SK-N-SH treated with all-trans-retinoic acid at 6 μM for 48 hours (cell line): ENCODE data around the gene INCA1.

Experiments used
- ATAC-seq: fragments of 200-7000 bp; cut with Tn5 transposase; 3 replicates; pipeline ENCODE4 v1.9.1; 2020; ENCODE audit warnings: mild to moderate bottlenecking, moderate library complexity
- ARNTL ChIP-seq: fragments of 450-650 bp; formaldehyde crosslinking; IDR thresholded peaks from 2 replicates; pipeline ENCODE4 v1.5.0; 2020; ENCODE audit warnings: low read depth, mild to moderate bottlenecking, moderate library complexity, borderline replicate concordance
- BACH2 ChIP-seq: fragments of 250-450 bp; sonication (Bioruptor Pico); IDR thresholded peaks from 2 replicates; pipeline ENCODE4 v1.9.0; 2021; ENCODE audit warnings: mild to moderate bottlenecking, borderline replicate concordance
- CSDC2 ChIP-seq: fragments of 250-450 bp; sonication (Bioruptor Pico); IDR thresholded peaks from 2 replicates; pipeline ENCODE4 v1.5.0; 2020; ENCODE audit warnings: mild to moderate bottlenecking, moderate library complexity
- CSRNP3 ChIP-seq: fragments of 250-450 bp; sonication (Bioruptor Pico); IDR thresholded peaks from 2 replicates; pipeline ENCODE4 v1.5.1; 2021; ENCODE audit warnings: mild to moderate bottlenecking, moderate library complexity
- ESRRG ChIP-seq: fragments of 250-450 bp; sonication (Bioruptor Pico); IDR thresholded peaks from 2 replicates; pipeline ENCODE4 v1.6.1; 2021; ENCODE audit warnings: mild to moderate bottlenecking
- GLIS3 ChIP-seq: fragments of 250-450 bp; sonication (Bioruptor Pico); IDR thresholded peaks from 2 replicates; pipeline ENCODE4 v1.5.0; 2020; ENCODE audit warnings: mild to moderate bottlenecking, moderate library complexity
- ISL1 ChIP-seq: fragments of 250-450 bp; sonication (Bioruptor Pico); IDR thresholded peaks from 2 replicates; pipeline ENCODE4 v2.1.2; 2022; ENCODE audit warnings: mild to moderate bottlenecking, moderate library complexity
- PATZ1 ChIP-seq: fragments of 250-450 bp; sonication (Bioruptor Pico); IDR thresholded peaks from 2 replicates; pipeline ENCODE4 v1.8.0; 2020; ENCODE audit warnings: mild to moderate bottlenecking, moderate library complexity, borderline replicate concordance
- POU6F1 ChIP-seq: fragments of 250-450 bp; sonication (Bioruptor Pico); IDR thresholded peaks from 2 replicates; pipeline ENCODE4 v1.8.0; 2021; ENCODE audit warnings: low read depth, mild to moderate bottlenecking, moderate library complexity, borderline replicate concordance
- PPARA ChIP-seq: fragments of 250-450 bp; sonication (Bioruptor Pico); IDR thresholded peaks from 2 replicates; pipeline ENCODE4 v1.5.0; 2020; ENCODE audit warnings: mild to moderate bottlenecking, borderline replicate concordance
- RARB ChIP-seq: fragments of 250-450 bp; sonication (Bioruptor Pico); IDR thresholded peaks from 2 replicates; pipeline ENCODE4 v1.8.0; 2021; ENCODE audit warnings: mild to moderate bottlenecking, moderate library complexity
- SNAI2 ChIP-seq: fragments of 250-450 bp; sonication (Bioruptor Pico); IDR thresholded peaks from 2 replicates; pipeline ENCODE4 v1.5.0; 2020; ENCODE audit warnings: mild to moderate bottlenecking, moderate library complexity
- TCF4 ChIP-seq: fragments of 250-450 bp; sonication (Bioruptor Pico); IDR thresholded peaks from 2 replicates; pipeline ENCODE4 v1.8.0; 2021; ENCODE audit warnings: mild to moderate bottlenecking, moderate library complexity, borderline replicate concordance
- TOX ChIP-seq: fragments of 250-450 bp; sonication (Bioruptor Pico); IDR thresholded peaks from 2 replicates; pipeline ENCODE4 v1.8.0; 2021; ENCODE audit warnings: mild to moderate bottlenecking, moderate library complexity, borderline replicate concordance
- TSHZ2 ChIP-seq: fragments of 250-450 bp; sonication (Bioruptor Pico); IDR thresholded peaks from 2 replicates; pipeline ENCODE4 v1.5.0; 2020; ENCODE audit warnings: mild to moderate bottlenecking, moderate library complexity
- ZC3H10 ChIP-seq: fragments of 250-450 bp; sonication (Bioruptor Pico); IDR thresholded peaks from 2 replicates; pipeline ENCODE4 v1.5.1; 2021; ENCODE audit warnings: mild to moderate bottlenecking, moderate library complexity
- ZFP3 ChIP-seq: fragments of 250-450 bp; sonication (Bioruptor Pico); IDR thresholded peaks from 2 replicates; pipeline ENCODE4 v1.5.0; 2020; ENCODE audit warnings: mild to moderate bottlenecking, moderate library complexity
- ZFP30 ChIP-seq: fragments of 450-650 bp; formaldehyde crosslinking; IDR thresholded peaks from 2 replicates; pipeline ENCODE4 v1.5.0; 2022; ENCODE audit warnings: mild to moderate bottlenecking, moderate library complexity
- ZNF565 ChIP-seq: fragments of 450-650 bp; formaldehyde crosslinking; conservative IDR thresholded peaks from 2 replicates; pipeline ENCODE4 v1.5.0; 2020; ENCODE audit warnings: low read depth, mild to moderate bottlenecking, moderate library complexity
- ZNF70 ChIP-seq: fragments of 450-650 bp; formaldehyde crosslinking; IDR thresholded peaks from 2 replicates; pipeline ENCODE4 v1.5.0; 2020; ENCODE audit warnings: mild to moderate bottlenecking, moderate library complexity
- ZNF8 ChIP-seq: fragments of 450-650 bp; formaldehyde crosslinking; IDR thresholded peaks from 2 replicates; pipeline ENCODE4 v1.5.0; 2020; ENCODE audit warnings: mild to moderate bottlenecking, moderate library complexity

The INCA1 gene

GRCh38 chr17:4973256-4974114 lies 23.8 kb downstream of the INCA1 start:
- no peak for ATAC-seq

DNA sequence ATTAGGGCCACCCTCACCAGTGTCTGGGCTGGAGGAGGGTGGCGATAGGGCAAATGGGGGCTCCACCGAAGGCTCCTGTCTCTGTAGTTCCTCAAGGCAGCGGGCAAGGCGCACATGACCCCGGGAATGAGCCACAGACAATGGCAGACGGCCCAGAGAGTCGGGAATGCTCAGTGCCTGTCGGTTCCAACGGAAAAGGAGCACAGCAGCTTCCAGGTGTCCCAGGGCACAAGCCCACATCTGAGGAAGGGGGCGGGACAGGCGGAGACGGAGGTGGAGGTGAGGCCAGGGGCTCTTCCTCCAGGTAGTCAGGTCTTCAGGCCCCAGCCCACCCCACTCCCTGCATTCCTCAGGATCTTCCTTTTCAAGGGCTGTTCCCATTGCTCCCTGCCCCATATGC lies 24.6 kb downstream of the INCA1 start:
- ATAC-seq: no peak
- TF ChIP-seq ZFP30 (CRISPR knock-in tag) (no peak), CSRNP3 (CRISPR knock-in tag) (no peak), ZFP3 (CRISPR knock-in tag) (no peak), RARB (CRISPR knock-in tag) (no peak), ZNF565 (CRISPR knock-in tag) (no peak), POU6F1 (no peak), PATZ1 (CRISPR knock-in tag) (no peak), ZNF8 (no peak), ZNF70 (no peak), ARNTL (CRISPR knock-in tag) (no peak), GLIS3 (CRISPR knock-in tag) (no peak), ZC3H10 (no peak), ISL1 (CRISPR knock-in tag) (no peak), TOX (CRISPR knock-in tag) (no peak), TSHZ2 (CRISPR knock-in tag) (no peak), SNAI2 (CRISPR knock-in tag) (no peak), BACH2 (CRISPR knock-in tag) (no peak), CSDC2 (no peak), PPARA (no peak)

More at GRCh38 chr17:4973256-4974114, 23.8 kb downstream of the INCA1 start:
- TF ChIP-seq POU6F1: no peak
- no peak for TF ChIP-seq ZNF565 (CRISPR knock-in tag)
- TF ChIP-seq ZFP30 (CRISPR knock-in tag): no peak
- no peak for TF ChIP-seq TSHZ2 (CRISPR knock-in tag)
- no peak for TF ChIP-seq TCF4 (CRISPR knock-in tag)
- TF ChIP-seq ARNTL (CRISPR knock-in tag): no peak
- no peak for TF ChIP-seq ZFP3 (CRISPR knock-in tag)
- no peak for TF ChIP-seq ESRRG
- no peak for TF ChIP-seq ISL1 (CRISPR knock-in tag)
- TF ChIP-seq ZC3H10: no peak
- TF ChIP-seq, all 23 proteins: peak for 0
